Keratinocyte (primary cell): ENCODE measurements around the gene DNAH10. TPM values are rescaled to one million over a fixed set of nuclear protein-coding genes. Genes with fewer than 3 reads are reported as not detected.

Source experiments
- DNase-seq: peaks from one replicate; pipeline ENCODE4 v3.0.0-alpha.2; 2011; ENCODE audit warnings: low read depth, missing footprints, low spot score
- FAIRE-seq: peaks from 2 replicates; lab custom pipeline; 2011; peaks lifted over from hg19 to GRCh38; lab: Jason Lieb, UNC
- H2AFZ ChIP-seq: 2 replicates; pipeline ENCODE4 v1.6.0; 2012; ENCODE audit warnings: low read length, control low read depth, inconsistent platforms; ENCODE audit not compliant: control insufficient read depth
- H3K27ac ChIP-seq: 2 replicates; pipeline ENCODE4 v1.5.1; 2011; ENCODE audit warnings: low read length; ENCODE audit not compliant: control insufficient read depth, insufficient read depth
- H3K27me3 ChIP-seq: 3 replicates; pipeline ENCODE4 v1.6.0; 2011; ENCODE audit warnings: low read length; ENCODE audit not compliant: control insufficient read depth, insufficient read depth; ENCODE audit errors: extremely low read depth
- H3K36me3 ChIP-seq, 2 experiments: 2 replicates in 1 of 2; 3 replicates in 1 of 2; pipeline ENCODE4 v1.5.1; 2011; ENCODE audit warnings: low read length in 2 of 2, mild to moderate bottlenecking in 1 of 2; ENCODE audit not compliant: control insufficient read depth in 2 of 2, insufficient read depth in 2 of 2; ENCODE audit errors: extremely low read depth in 1 of 2
- H3K4me1 ChIP-seq: 3 replicates; pipeline ENCODE4 v1.5.1; 2011; ENCODE audit warnings: low read length; ENCODE audit not compliant: control insufficient read depth, insufficient read depth; ENCODE audit errors: extremely low read depth
- H3K4me2 ChIP-seq: 3 replicates; pipeline ENCODE4 v1.6.0; 2011; ENCODE audit warnings: low read depth, low read length; ENCODE audit not compliant: control insufficient read depth, insufficient read depth; ENCODE audit errors: extremely low read depth
- H3K4me3 ChIP-seq, 3 experiments: fragments of 200-600 bp in 1 of 3; sonication (generic) in 1 of 3; 2 replicates in 2 of 3; 3 replicates in 1 of 3; pipeline ENCODE4 v1.5.1; 2011 to 2016; ENCODE audit warnings: low read length in 3 of 3, mild to moderate bottlenecking in 3 of 3, control low read depth in 2 of 3, inconsistent platforms in 1 of 3, low read depth in 1 of 3, mixed read lengths in 1 of 3, mixed run types in 1 of 3, moderate library complexity in 1 of 3; ENCODE audit not compliant: control insufficient read depth in 2 of 3, insufficient read depth in 2 of 3; ENCODE audit errors: extremely low read depth in 1 of 3
- H3K79me2 ChIP-seq: 2 replicates; pipeline ENCODE4 v1.6.0; 2012; ENCODE audit warnings: low read length; ENCODE audit not compliant: control insufficient read depth, insufficient read depth
- H3K9ac ChIP-seq: 3 replicates; pipeline ENCODE4 v1.6.0; 2011; ENCODE audit warnings: low read length; ENCODE audit not compliant: control insufficient read depth, insufficient read depth; ENCODE audit errors: extremely low read depth
- H3K9me1 ChIP-seq: 3 replicates; pipeline ENCODE4 v1.6.0; 2011; ENCODE audit warnings: low read length; ENCODE audit not compliant: control insufficient read depth, insufficient read depth; ENCODE audit errors: extremely low read depth
- H3K9me3 ChIP-seq: 2 replicates; pipeline ENCODE4 v1.5.1; 2012; ENCODE audit warnings: low read depth, low read length; ENCODE audit not compliant: control insufficient read depth
- H4K20me1 ChIP-seq: 3 replicates; pipeline ENCODE4 v1.6.0; 2011; ENCODE audit warnings: low read length; ENCODE audit not compliant: control insufficient read depth, insufficient read depth; ENCODE audit errors: extremely low read depth
- CTCF ChIP-seq, 3 experiments: IDR thresholded peaks in 1 of 3; conservative IDR thresholded peaks in 1 of 3; optimal IDR thresholded peaks in 1 of 3; 2 replicates in 2 of 3; 3 replicates in 1 of 3; pipeline versions ENCODE3 to v1.5.1; 2011; ENCODE audit warnings: low read length in 3 of 3, mild to moderate bottlenecking in 3 of 3, moderate library complexity in 2 of 3, control low read depth in 1 of 3, inconsistent platforms in 1 of 3; ENCODE audit not compliant: insufficient read depth in 2 of 3; ENCODE audit errors: extremely low read depth in 1 of 3
- EZH2 ChIP-seq: IDR thresholded peaks from one replicate; pipeline ENCODE4 v1.6.1; 2012; ENCODE audit warnings: inconsistent platforms, mild to moderate bottlenecking, low read length, moderate library complexity
- dilution Hi-C: fragments of 300-500 bp; cut with MboI; formaldehyde crosslinking; loops from one replicate; pipeline ENCODE4 v1.7.0; 2020; ENCODE audit warnings: low sequenced_read_pairs; ENCODE audit not compliant: extremely low pct_ligation_motif_present
- polyA plus RNA-seq, 5 experiments: library from polyadenylated mRNA; depleted of rRNA in 3 of 5; stranded (reverse) in 3 of 5; stranded (forward) in 1 of 5; unstranded in 1 of 5; fragments of >200 nt; gene quantifications; 1 replicate in 1 of 5; 2 replicates in 3 of 5; 3 replicates in 1 of 5; pipeline versions ENCODE4 v1.2.1 to v1.2.3, GENCODE V29; 2011 to 2012; ENCODE audit warnings: missing spikeins in 2 of 5, low read depth in 1 of 5, low replicate concordance in 1 of 5

DNAH10 gene
- polyA plus RNA-seq, 1 donor (not counting 4 experiments of a cell fraction or from before 2014, with no cell fraction given), result 0.08 TPM

GRCh38 chr12:123891516-123892179, 129.5 kb downstream of the DNAH10 start:
- DNase-seq, result no peak
- Histone ChIP-seq H3K79me2 (no peaks in the 10 kb centered on the region), H3K27ac (no peak overlapping the region), H3K9me3 (no peaks in the 10 kb centered on the region), H3K4me1 (no peaks in the 10 kb centered on the region), H3K4me2 (no peak overlapping the region), H2AFZ (no peak overlapping the region), H4K20me1 (no peaks in the 10 kb centered on the region), H3K9ac (no peak overlapping the region), H3K36me3 (no peaks in the 10 kb centered on the region), H3K27me3 (peaks cover 19% of the 10 kb centered on the region), H3K9me1 (no peaks in the 10 kb centered on the region), H3K4me3 (no peak overlapping the region)
- TF ChIP-seq EZH2 (no peak), CTCF (optimal IDR thresholded peaks at IDR 0.05 in 1 of 3, IDR thresholded peaks at IDR 0.05 in 1 of 3, conservative IDR thresholded peaks at IDR 0.05 in 1 of 3; ENCODE audit: extremely low read depth in 1 of 3, insufficient read depth in 2 of 3, low read length in 3 of 3) (no peak)
- dilution Hi-C loops, result no loop called here
- FAIRE-seq, result no peak

- FAIRE-seq, result no peak
- no peak for DNase-seq
- H3K27me3 ChIP-seq, result peaks cover 14% of the 10 kb centered on the region
Measured at GRCh38 chr12:123892180-123892559, 130.1 kb downstream of the DNAH10 start.

More at GRCh38 chr12:123892180-123892559, 130.1 kb downstream of the DNAH10 start:
- no peaks in the 10 kb centered on the region for H3K9me1 ChIP-seq
- H3K27ac ChIP-seq, result no peak overlapping the region
- no peaks in the 10 kb centered on the region for H3K9me3 ChIP-seq
- H3K36me3 ChIP-seq, result no peaks in the 10 kb centered on the region
- TF ChIP-seq EZH2, result no peak
- no peak for TF ChIP-seq CTCF (optimal IDR thresholded peaks at IDR 0.05 in 1 of 3, IDR thresholded peaks at IDR 0.05 in 1 of 3, conservative IDR thresholded peaks at IDR 0.05 in 1 of 3; ENCODE audit: extremely low read depth in 1 of 3, insufficient read depth in 2 of 3, low read length in 3 of 3)
- no peak overlapping the region for H3K9ac ChIP-seq
- H3K4me1 ChIP-seq, result no peaks in the 10 kb centered on the region
- H3K4me2 ChIP-seq, result no peak overlapping the region
- no peak overlapping the region for H3K4me3 ChIP-seq
- dilution Hi-C loops, result no loop called here
- no peaks in the 10 kb centered on the region for H3K79me2 ChIP-seq
- H4K20me1 ChIP-seq, result no peaks in the 10 kb centered on the region
- no peak overlapping the region for H2AFZ ChIP-seq
